ENCODE measurements around the gene ORC4.

ORC4 gene

GRCh38 chr2:148020111-148021058, at the start of gene ORC4:
Gene ORC4 (minus strand): TSS chr2:148020737. CDS start chr2:147975958, 44,779 bp downstream.
- peaks cover 27 to 31% of the 10 kb centered on the region in 2 experiments for H3K4me1 ChIP-seq (ENCODE audit: control insufficient read depth in 1 of 2, insufficient read depth in 1 of 2, low read depth in 1 of 2, low read length in 1 of 2)
- TF ChIP-seq CTCF (IDR thresholded peaks at IDR 0.05) = no peak

GRCh38 chr2:148067801-148068200, 47.3 kb upstream of the ORC4 start:
- Histone ChIP-seq H3K27me3 (no peaks in the 10 kb centered on the region), H3K4me3 (ENCODE audit: low read depth in 1 of 2, low read length in 1 of 2) (no peak overlapping the region), H3K27ac (no peak overlapping the region), H3K9me3 (no peaks in the 10 kb centered on the region), H3K4me1 (ENCODE audit: control insufficient read depth in 1 of 2, insufficient read depth in 1 of 2, low read depth in 1 of 2, low read length in 1 of 2) (no peaks in the 10 kb centered on the region), H3K36me3 (no peaks in the 10 kb centered on the region)
- no peak for TF ChIP-seq CTCF (IDR thresholded peaks at IDR 0.05)

More at GRCh38 chr2:148020111-148021058, at the start of gene ORC4:
- H3K9me3 ChIP-seq = no peaks in the 10 kb centered on the region
- peak within 1 kb of the TSS; percentile 85 to 86 for H3K4me3 ChIP-seq (ENCODE audit: low read depth in 1 of 2, low read length in 1 of 2)
- no peaks in the 10 kb centered on the region for H3K27me3 ChIP-seq
- no peaks in the 10 kb centered on the region for H3K36me3 ChIP-seq
- peak within 1 kb of the TSS; percentile 97 for H3K27ac ChIP-seq

GRCh38 chr2:148065936-148066335, 45.4 kb upstream of the ORC4 start:
- no peaks in the 10 kb centered on the region for H3K9me3 ChIP-seq
- no peaks in the 10 kb centered on the region for H3K27me3 ChIP-seq
- no peak overlapping the region for H3K4me3 ChIP-seq (ENCODE audit: low read depth in 1 of 2, low read length in 1 of 2)
- no peak overlapping the region for H3K27ac ChIP-seq
- no peaks in the 10 kb centered on the region for H3K4me1 ChIP-seq (ENCODE audit: control insufficient read depth in 1 of 2, insufficient read depth in 1 of 2, low read depth in 1 of 2, low read length in 1 of 2)
- no peaks in the 10 kb centered on the region for H3K36me3 ChIP-seq
- no peak for TF ChIP-seq CTCF (IDR thresholded peaks at IDR 0.05)

- H3K9me3 ChIP-seq = no peaks in the 10 kb centered on the region
- TF ChIP-seq CTCF (IDR thresholded peaks at IDR 0.05) = no peak
- no peaks in the 10 kb centered on the region for H3K4me1 ChIP-seq (ENCODE audit: control insufficient read depth in 1 of 2, insufficient read depth in 1 of 2, low read depth in 1 of 2, low read length in 1 of 2)
- no peak overlapping the region for H3K27ac ChIP-seq
- H3K27me3 ChIP-seq = no peaks in the 10 kb centered on the region
- H3K36me3 ChIP-seq = no peaks in the 10 kb centered on the region
- no peak overlapping the region for H3K4me3 ChIP-seq (ENCODE audit: low read depth in 1 of 2, low read length in 1 of 2)
Measured at GRCh38 chr2:148063633-148064032, 43.1 kb upstream of the ORC4 start.

- H3K4me1 ChIP-seq (ENCODE audit: control insufficient read depth in 1 of 2, insufficient read depth in 1 of 2, low read depth in 1 of 2, low read length in 1 of 2) = no peaks in the 10 kb centered on the region
- H3K27ac ChIP-seq = no peak overlapping the region
- no peaks in the 10 kb centered on the region for H3K36me3 ChIP-seq
- no peak for TF ChIP-seq CTCF (IDR thresholded peaks at IDR 0.05)
- H3K4me3 ChIP-seq (ENCODE audit: low read depth in 1 of 2, low read length in 1 of 2) = no peak overlapping the region
- no peaks in the 10 kb centered on the region for H3K27me3 ChIP-seq
- no peaks in the 10 kb centered on the region for H3K9me3 ChIP-seq
Measured at GRCh38 chr2:148058641-148059040, 38.1 kb upstream of the ORC4 start.

All from neutrophil (primary cell).